HCT116 (cell line): Measurements from ENCODE around the gene SLC12A7. TPM values are rescaled to one million over a fixed set of nuclear protein-coding genes. Genes with fewer than 3 reads are reported as not detected.

Experiments
- ATAC-seq: fragments of 200-7000 bp; cut with Tn5 transposase; 2 replicates; pipeline ENCODE4 v1.9.1; 2020; ENCODE audit warnings: mild to moderate bottlenecking, moderate library complexity
- BruUV-seq: library from RNA; stranded (reverse); fragments of 400-500 nt; replicated peaks from 2 replicates; lab custom pipeline; 2021; lab: Mats Ljungman, UMichigan
- CTCF ChIA-PET: fragments of 300-600 bp; sonication (Branson Sonifier 250); formaldehyde crosslinking; loops from one replicate; lab custom pipeline; 2021; ENCODE audit warnings: antibody characterized with exemption; lab: Charles Lee
- POLR2A ChIA-PET: fragments of 300-600, 350-600 bp; sonication (Branson Sonifier 250); formaldehyde crosslinking; loops from one replicate; lab custom pipeline; 2021; ENCODE audit warnings: antibody characterized with exemption; lab: Charles Lee
- RAD21 ChIA-PET, 2 experiments: fragments of 300-600 bp; sonication (Branson Sonifier 250); formaldehyde crosslinking; loops; one replicate each; lab custom pipeline; 2023; ENCODE audit warnings: low total read pairs in 2 of 2; ENCODE audit not compliant: uncharacterized antibody in 2 of 2, unreplicated experiment in 2 of 2, low non-redundant PET in 1 of 2; lab: Charles Lee
- DNase-seq: peaks from one replicate; pipeline ENCODE4 v3.0.0-alpha.2; 2010; ENCODE audit warnings: low read depth, low spot score
- H2AFZ ChIP-seq: fragments of 200-600 bp; shearing (Covaris generic), sonication (generic); 2 replicates; pipeline ENCODE4 v1.6.1; 2017; ENCODE audit warnings: low read depth, mixed run types, mixed read lengths, antibody characterized with exemption, low read length; ENCODE audit not compliant: poor library complexity, severe bottlenecking
- H3K27ac ChIP-seq: 2 replicates; pipeline ENCODE4 v1.5.1; 2012; ENCODE audit warnings: low read depth, low read length
- H3K27me3 ChIP-seq: fragments of 200-600 bp; sonication (generic); 2 replicates; pipeline ENCODE4 v1.6.1; 2016; ENCODE audit warnings: mixed run types, low read length, mixed read lengths; ENCODE audit not compliant: insufficient read depth
- H3K36me3 ChIP-seq, 2 experiments: fragments of 200-500 bp in 1 of 2; fragments of 200-600 bp in 1 of 2; sonication (Bioruptor generic) in 1 of 2; sonication (generic) in 1 of 2; 2 replicates each; pipeline versions ENCODE4 v1.5.1 to v1.6.1; 2014 to 2016; ENCODE audit warnings: low read length in 2 of 2, inconsistent platforms in 1 of 2, mixed read lengths in 1 of 2, mixed run types in 1 of 2; ENCODE audit not compliant: insufficient read depth in 2 of 2, control insufficient read depth in 1 of 2
- H3K4me1 ChIP-seq, 2 experiments: fragments of 200-600 bp in 1 of 2; sonication (generic) in 1 of 2; 2 replicates each; pipeline versions ENCODE4 v1.5.1 to v1.6.1; 2012 to 2017; ENCODE audit warnings: low read length in 2 of 2, inconsistent platforms in 1 of 2, mild to moderate bottlenecking in 1 of 2, mixed read lengths in 1 of 2, mixed run types in 1 of 2, moderate library complexity in 1 of 2; ENCODE audit not compliant: insufficient read depth in 2 of 2, control insufficient read depth in 1 of 2
- H3K4me2 ChIP-seq: fragments of 200-600 bp; sonication (generic); 2 replicates; pipeline ENCODE4 v1.6.1; 2017; ENCODE audit warnings: mixed run types, low read length, mixed read lengths
- H3K4me3 ChIP-seq, 2 experiments: fragments of 200-600 bp in 1 of 2; sonication (generic) in 1 of 2; replicated peaks in 1 of 2; 2 replicates each; pipeline ENCODE4 v1.5.1; 2011 to 2016; ENCODE audit warnings: low read length in 2 of 2, control low read depth in 1 of 2, low read depth in 1 of 2, mild to moderate bottlenecking in 1 of 2, mixed read lengths in 1 of 2, mixed run types in 1 of 2
- H3K79me2 ChIP-seq: fragments of 200-600 bp; sonication (generic); 2 replicates; pipeline ENCODE4 v1.6.1; 2017; ENCODE audit warnings: mild to moderate bottlenecking, mixed run types, low read length, moderate library complexity, mixed read lengths; ENCODE audit not compliant: insufficient read depth
- H3K9ac ChIP-seq: fragments of 200-600 bp; sonication (generic); 2 replicates; pipeline ENCODE4 v1.6.1; 2016; ENCODE audit warnings: low read length, mixed read lengths
- H3K9me2 ChIP-seq: fragments of 200-600 bp; sonication (generic), shearing (Covaris generic); 2 replicates; pipeline ENCODE4 v1.6.1; 2017; ENCODE audit warnings: mixed run types, mild to moderate bottlenecking, moderate library complexity; ENCODE audit not compliant: insufficient read depth
- H3K9me3 ChIP-seq, 2 experiments: fragments of 200-500 bp in 1 of 2; fragments of 200-600 bp in 1 of 2; sonication (Bioruptor generic) in 1 of 2; sonication (generic) in 1 of 2; 2 replicates each; pipeline ENCODE4 v1.6.1; 2014 to 2017; ENCODE audit warnings: low read length in 2 of 2, mixed read lengths in 2 of 2, inconsistent platforms in 1 of 2, low read depth in 1 of 2, mild to moderate bottlenecking in 1 of 2, mixed run types in 1 of 2, moderate library complexity in 1 of 2; ENCODE audit not compliant: control insufficient read depth in 1 of 2, insufficient read depth in 1 of 2
- H4K20me1 ChIP-seq: fragments of 200-600 bp; sonication (generic), shearing (Covaris generic); 2 replicates; pipeline ENCODE4 v1.6.1; 2017; ENCODE audit warnings: mixed run types, mild to moderate bottlenecking, moderate library complexity; ENCODE audit not compliant: insufficient read depth
- CBX3 ChIP-seq: IDR thresholded peaks from 2 replicates; pipeline ENCODE4 v1.6.1; 2012; ENCODE audit warnings: low read depth
- ELF1 ChIP-seq: IDR thresholded peaks from 2 replicates; pipeline ENCODE4 v1.6.1; 2012; ENCODE audit warnings: low read depth, borderline replicate concordance
- EZH2 ChIP-seq: fragments of 200-600 bp; sonication (generic); IDR thresholded peaks from 2 replicates; pipeline ENCODE4 v1.6.1; 2017; ENCODE audit warnings: antibody characterized with exemption, mixed run types
- MAX ChIP-seq: IDR thresholded peaks from 2 replicates; pipeline ENCODE4 v1.6.1; 2012
- SRF ChIP-seq: IDR thresholded peaks from 2 replicates; pipeline ENCODE4 v1.6.1; 2012; ENCODE audit warnings: low read depth
- YY1 ChIP-seq: IDR thresholded peaks from 2 replicates; pipeline ENCODE4 v1.6.1; 2011; ENCODE audit warnings: low read length, low read depth, moderate library complexity, mild to moderate bottlenecking; ENCODE audit not compliant: insufficient replicate concordance; ENCODE audit errors: extremely low read depth
- ZNF274 ChIP-seq: fragments of 200-500 bp; sonication (Bioruptor generic); IDR thresholded peaks from 2 replicates; pipeline ENCODE4 v1.6.1; 2014; ENCODE audit warnings: mild to moderate bottlenecking, low read depth, low read length, inconsistent platforms
- intact Hi-C: fragments of 100-400 bp; cut with micrococcal nuclease; formaldehyde crosslinking; loops from 2 replicates; pipeline ENCODE4 v1.10.0; 2022
- total RNA-seq: library from RNA; stranded (reverse); gene quantifications from one replicate; pipeline ENCODE4 v1.2.1, GENCODE V29; 2021; ENCODE audit not compliant: unreplicated experiment

The SLC12A7 gene
- total RNA-seq, 1 experiment from 2014 or later: 29.6 TPM

- no TSS peak for BruUV-seq
- no peak overlapping the region for H3K4me3 ChIP-seq
- ChIA-PET CTCF (no interaction called here), RAD21 (no interaction called here)
- H2AFZ ChIP-seq: no peak overlapping the region
- H3K4me1 ChIP-seq: peaks cover 2 to 9% of the 10 kb centered on the region in 2 experiments; a peak in 2 of 4 replicates
- H3K9ac ChIP-seq: no peak overlapping the region
- intact Hi-C loops: no loop called here
- H3K9me3 ChIP-seq: no peaks in the 10 kb centered on the region
- H3K79me2 ChIP-seq: no peaks in the 10 kb centered on the region
- TF ChIP-seq YY1 (no peak), CBX3 (no peak)
- TF ChIP-seq, all 23 proteins: peak for 0
- no peak for ATAC-seq
- Histone ChIP-seq H4K20me1 (no peaks in the 10 kb centered on the region), H3K4me2 (no peak overlapping the region), H3K36me3 (no peaks in the 10 kb centered on the region), H3K9me2 (no peaks in the 10 kb centered on the region), H3K27ac (no peak overlapping the region), H3K27me3 (no peaks in the 10 kb centered on the region)
- POLR2A ChIA-PET: no interaction called here
- DNase-seq: no peak
These were observed 8.6 kb upstream of the SLC12A7 start for GRCh38 chr5:1120236-1120999.

GRCh38 chr5:1119312-1119831 lies 7.5 kb upstream of the SLC12A7 start:
- POLR2A ChIA-PET: no interaction called here
- Histone ChIP-seq H3K4me3 (no peak overlapping the region), H3K9ac (no peak overlapping the region), H3K4me2 (no peak overlapping the region), H4K20me1 (no peaks in the 10 kb centered on the region), H3K9me2 (no peaks in the 10 kb centered on the region), H3K27ac (no peak overlapping the region), H2AFZ (no peak overlapping the region), H3K36me3 (no peaks in the 10 kb centered on the region), H3K79me2 (no peaks in the 10 kb centered on the region)
- no TSS peak for BruUV-seq
- no peak for ATAC-seq
- RAD21 ChIA-PET: no interaction called here
- CTCF ChIA-PET: no interaction called here
- intact Hi-C loops: no loop called here
- TF ChIP-seq MAX (no peak), SRF (no peak), ZNF274 (no peak), EZH2 (no peak), ELF1 (no peak)
- TF ChIP-seq, all 23 proteins: peak for 0
- Histone ChIP-seq H3K4me1 (peaks cover 2 to 9% of the 10 kb centered on the region in 2 experiments; a peak in 2 of 4 replicates), H3K9me3 (no peaks in the 10 kb centered on the region), H3K27me3 (no peaks in the 10 kb centered on the region)
- DNase-seq: no peak
